K562 (cell line): Measurements from ENCODE around the gene PITPNM3.

ENCODE experiments used
- GABPA ChIP-seq: fragments of 200-800 bp; sonication (Bioruptor generic); conservative IDR thresholded peaks from 2 replicates; pipeline ENCODE4 v1.6.1; 2016; ENCODE audit warnings: low read depth, missing genetic modification characterization, missing compliant biosample characterization
- KAT7 ChIP-seq: sonication (generic); formaldehyde crosslinking; IDR thresholded peaks from 2 replicates; pipeline ENCODE4 v1.8.0; 2022; ENCODE audit warnings: missing genetic modification reagents, mild to moderate bottlenecking, borderline replicate concordance
- SIN3A ChIP-seq, 2 experiments: fragments of 150-350 bp in 1 of 2; IDR thresholded peaks; 2 replicates each; pipeline ENCODE4 v1.6.1; 2011 to 2016; ENCODE audit warnings: borderline replicate concordance in 2 of 2, low read depth in 2 of 2, low read length in 2 of 2, mild to moderate bottlenecking in 2 of 2, moderate library complexity in 2 of 2; ENCODE audit not compliant: control insufficient read depth in 1 of 2
- SP2 ChIP-seq: IDR thresholded peaks from 2 replicates; pipeline ENCODE4 v1.6.1; 2011; ENCODE audit warnings: mild to moderate bottlenecking, low read depth, low read length, moderate library complexity; ENCODE audit not compliant: poor library complexity, severe bottlenecking; ENCODE audit errors: extremely low read depth
- ZNF707 ChIP-seq: fragments of 250-450 bp; sonication (Bioruptor Pico); conservative IDR thresholded peaks from 2 replicates; pipeline ENCODE4 v1.8.0; 2022; ENCODE audit warnings: inconsistent platforms, mild to moderate bottlenecking, moderate library complexity

GRCh38 chr17:6541886-6542285 is 14.5 kb downstream of the PITPNM3 start:
- TF ChIP-seq GABPA (no peak), KAT7 (CRISPR knock-in tag) (no peak), SP2 (no peak), SIN3A (IDR thresholded peaks at IDR 0.05; ENCODE audit: borderline replicate concordance in 2 of 2, control insufficient read depth in 1 of 2, low read depth in 2 of 2, low read length in 2 of 2) (no peak), ZNF707 (CRISPR knock-in tag) (no peak)
